Neural progenitor cell (in vitro differentiated cells): Measurements from ENCODE around the gene IGFBP4.

Experiments
- EZH2 ChIP-seq: fragments of 200-600 bp; sonication (generic); IDR thresholded peaks from 2 replicates; pipeline ENCODE4 v1.6.1; 2017; ENCODE audit warnings: antibody characterized with exemption, mild to moderate bottlenecking, moderate library complexity
- TF ChIP-seq, protein P1 (sequence below): fragments of 200-600 bp; sonication (generic); IDR thresholded peaks from 2 replicates; pipeline ENCODE4 v1.5.1; 2017; ENCODE audit warnings: antibody characterized with exemption, mild to moderate bottlenecking

GRCh38 chr17:40462343-40463121, 19.3 kb downstream of the IGFBP4 start:
- TF ChIP-seq EZH2, result no peak
- TF ChIP-seq, protein P1, sequence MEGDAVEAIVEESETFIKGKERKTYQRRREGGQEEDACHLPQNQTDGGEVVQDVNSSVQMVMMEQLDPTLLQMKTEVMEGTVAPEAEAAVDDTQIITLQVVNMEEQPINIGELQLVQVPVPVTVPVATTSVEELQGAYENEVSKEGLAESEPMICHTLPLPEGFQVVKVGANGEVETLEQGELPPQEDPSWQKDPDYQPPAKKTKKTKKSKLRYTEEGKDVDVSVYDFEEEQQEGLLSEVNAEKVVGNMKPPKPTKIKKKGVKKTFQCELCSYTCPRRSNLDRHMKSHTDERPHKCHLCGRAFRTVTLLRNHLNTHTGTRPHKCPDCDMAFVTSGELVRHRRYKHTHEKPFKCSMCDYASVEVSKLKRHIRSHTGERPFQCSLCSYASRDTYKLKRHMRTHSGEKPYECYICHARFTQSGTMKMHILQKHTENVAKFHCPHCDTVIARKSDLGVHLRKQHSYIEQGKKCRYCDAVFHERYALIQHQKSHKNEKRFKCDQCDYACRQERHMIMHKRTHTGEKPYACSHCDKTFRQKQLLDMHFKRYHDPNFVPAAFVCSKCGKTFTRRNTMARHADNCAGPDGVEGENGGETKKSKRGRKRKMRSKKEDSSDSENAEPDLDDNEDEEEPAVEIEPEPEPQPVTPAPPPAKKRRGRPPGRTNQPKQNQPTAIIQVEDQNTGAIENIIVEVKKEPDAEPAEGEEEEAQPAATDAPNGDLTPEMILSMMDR, result no peak
